ENCODE measurements around the gene ZDHHC15.

GRCh38 chrX:75327607-75328006 is 195.2 kb downstream of the ZDHHC15 start:
- TF ChIP-seq POLR2A (IDR thresholded peaks at IDR 0.05) (no peak), CTCF (IDR thresholded peaks at IDR 0.05) (no peak)

All from body of pancreas (tissue), 4 donors.